H9 (cell line): ENCODE measurements around the gene CFI. TPM values are rescaled to one million over a fixed set of nuclear protein-coding genes. Genes with fewer than 3 reads are reported as not detected.

Experiments used
- DNase-seq: peaks from one replicate; pipeline ENCODE4 v3.0.0-alpha.2; 2017
- H2AFZ ChIP-seq: one replicate; pipeline ENCODE4 v1.6.1; 2013; ENCODE audit warnings: mild to moderate bottlenecking, low read length, control low read depth, moderate library complexity
- H2AK5ac ChIP-seq: 2 replicates; pipeline ENCODE4 v1.6.1; 2013; ENCODE audit warnings: low read length, control low read depth, mixed read lengths; ENCODE audit not compliant: insufficient read length
- H2BK120ac ChIP-seq: one replicate; pipeline ENCODE4 v1.6.1; 2013; ENCODE audit warnings: low read depth, mild to moderate bottlenecking, low read length, control low read depth, inconsistent platforms; ENCODE audit not compliant: poor library complexity, severe bottlenecking
- H2BK12ac ChIP-seq: 2 replicates; pipeline ENCODE4 v1.6.1; 2013; ENCODE audit warnings: low read length, control low read depth, mixed read lengths, low read depth; ENCODE audit not compliant: insufficient read length
- H2BK15ac ChIP-seq: 2 replicates; pipeline ENCODE4 v1.6.1; 2013; ENCODE audit warnings: low read depth, low read length, control low read depth
- H2BK20ac ChIP-seq: one replicate; pipeline ENCODE4 v1.6.1; 2013; ENCODE audit warnings: low read depth, mild to moderate bottlenecking, low read length, control low read depth, inconsistent platforms; ENCODE audit not compliant: poor library complexity, severe bottlenecking
- H2BK5ac ChIP-seq: 2 replicates; pipeline ENCODE4 v1.6.1; 2013; ENCODE audit warnings: low read length, control low read depth, mixed read lengths; ENCODE audit not compliant: insufficient read length
- H3K14ac ChIP-seq: 2 replicates; pipeline ENCODE4 v1.6.1; 2013; ENCODE audit warnings: low read length, control low read depth; ENCODE audit not compliant: insufficient read depth
- H3K18ac ChIP-seq: 2 replicates; pipeline ENCODE4 v1.6.1; 2013; ENCODE audit warnings: low read depth, mild to moderate bottlenecking, mixed read lengths, low read length, control low read depth; ENCODE audit not compliant: insufficient read length
- H3K23ac ChIP-seq: 2 replicates; pipeline ENCODE4 v1.6.1; 2013; ENCODE audit warnings: low read length, control low read depth, mixed read lengths, low read depth; ENCODE audit not compliant: insufficient read length
- H3K23me2 ChIP-seq: 2 replicates; pipeline ENCODE4 v1.6.1; 2013; ENCODE audit warnings: low read depth, mild to moderate bottlenecking, mixed read lengths, low read length, control low read depth; ENCODE audit not compliant: insufficient read length, poor library complexity, severe bottlenecking
- H3K27ac ChIP-seq: 2 replicates; pipeline ENCODE4 v1.5.1; 2013; ENCODE audit warnings: low read length, control low read depth, mixed read lengths, low read depth; ENCODE audit not compliant: insufficient read length
- H3K27me3 ChIP-seq: 2 replicates; pipeline ENCODE4 v1.6.1; 2013; ENCODE audit warnings: low read length, control low read depth, inconsistent platforms; ENCODE audit not compliant: insufficient read depth
- H3K4ac ChIP-seq: 2 replicates; pipeline ENCODE4 v1.6.1; 2013; ENCODE audit warnings: low read depth, mild to moderate bottlenecking, control low read depth, inconsistent platforms, low read length, moderate library complexity
- H3K4me1 ChIP-seq: 2 replicates; pipeline ENCODE4 v1.6.1; 2013; ENCODE audit warnings: low read length, control low read depth, inconsistent platforms; ENCODE audit not compliant: insufficient read depth
- H3K4me2 ChIP-seq: 2 replicates; pipeline ENCODE4 v1.6.1; 2013; ENCODE audit warnings: low read length, control low read depth, mixed read lengths; ENCODE audit not compliant: insufficient read length, insufficient read depth
- H3K56ac ChIP-seq: 2 replicates; pipeline ENCODE4 v1.6.1; 2013; ENCODE audit warnings: low read depth, mild to moderate bottlenecking, mixed read lengths, low read length, control low read depth; ENCODE audit not compliant: insufficient read length
- H3K79me1 ChIP-seq: 2 replicates; pipeline ENCODE4 v1.6.1; 2013; ENCODE audit warnings: low read depth, mild to moderate bottlenecking, moderate library complexity, low read length, control low read depth, inconsistent platforms; ENCODE audit not compliant: insufficient read depth, poor library complexity, severe bottlenecking
- H3K79me2 ChIP-seq: 2 replicates; pipeline ENCODE4 v1.6.1; 2013; ENCODE audit warnings: low read length, control low read depth, inconsistent platforms; ENCODE audit not compliant: insufficient read depth
- H3K9ac ChIP-seq: 2 replicates; pipeline ENCODE4 v1.6.1; 2013; ENCODE audit warnings: low read length, control low read depth, mixed read lengths; ENCODE audit not compliant: insufficient read length; ENCODE audit errors: extremely low read depth
- H3K9me3 ChIP-seq: one replicate; pipeline ENCODE4 v1.6.1; 2013; ENCODE audit warnings: low read depth, low read length, inconsistent platforms; ENCODE audit not compliant: control insufficient read depth
- H3T11ph ChIP-seq: one replicate; pipeline ENCODE4 v1.6.1; 2013; ENCODE audit warnings: mild to moderate bottlenecking, low read length, control low read depth, inconsistent platforms
- H4K20me1 ChIP-seq: one replicate; pipeline ENCODE4 v1.6.1; 2013; ENCODE audit not compliant: control insufficient read depth, insufficient read length, insufficient read depth
- H4K5ac ChIP-seq: 2 replicates; pipeline ENCODE4 v1.6.1; 2013; ENCODE audit warnings: low read depth, mild to moderate bottlenecking, mixed read lengths, low read length, control low read depth; ENCODE audit not compliant: insufficient read length
- H4K8ac ChIP-seq: replicated peaks from 2 replicates; pipeline ENCODE4 v1.6.1; 2013; ENCODE audit warnings: low read length, control low read depth, mixed read lengths, low read depth; ENCODE audit not compliant: insufficient read length
- H4K91ac ChIP-seq: 2 replicates; pipeline ENCODE4 v1.6.1; 2013; ENCODE audit warnings: low read depth, mild to moderate bottlenecking, moderate library complexity, mixed read lengths, low read length, control low read depth; ENCODE audit not compliant: insufficient read length
- H3K27ac Mint-ChIP-seq, 3 experiments: 2 replicates in 2 of 3; 3 replicates in 1 of 3; pipeline ENCODE4 v1.8.0; 2020 to 2021; ENCODE audit warnings: mixed read lengths in 3 of 3, mild to moderate bottlenecking in 1 of 3, moderate library complexity in 1 of 3
- H3K27me3 Mint-ChIP-seq: 2 replicates; pipeline ENCODE4 v1.8.0; 2021; ENCODE audit warnings: low read depth, mild to moderate bottlenecking, moderate library complexity, mixed read lengths
- H3K36me3 Mint-ChIP-seq, 3 experiments: 2 replicates in 2 of 3; 3 replicates in 1 of 3; pipeline ENCODE4 v1.8.0; 2020 to 2021; ENCODE audit warnings: low read depth in 3 of 3, mixed read lengths in 3 of 3; ENCODE audit not compliant: insufficient read depth in 1 of 3
- H3K4me1 Mint-ChIP-seq, 2 experiments: 2 replicates each; pipeline ENCODE4 v1.8.0; 2020; ENCODE audit warnings: mixed read lengths in 2 of 2
- H3K4me3 Mint-ChIP-seq, 2 experiments: 2 replicates in 1 of 2; 3 replicates in 1 of 2; pipeline ENCODE4 v1.8.0; 2020 to 2021; ENCODE audit warnings: mild to moderate bottlenecking in 2 of 2, mixed read lengths in 2 of 2, moderate library complexity in 1 of 2
- H3K9me3 Mint-ChIP-seq, 2 experiments: 2 replicates in 1 of 2; 3 replicates in 1 of 2; pipeline ENCODE4 v1.8.0; 2020; ENCODE audit warnings: mild to moderate bottlenecking in 2 of 2, mixed read lengths in 2 of 2, moderate library complexity in 1 of 2
- WGBS: extraction: QIAGEN DNeasy Blood & Tissue Kit; methylation state at CpG from one replicate; pipeline ENCODE4 v1.1.7; 2013; ENCODE audit warnings: missing lambda C conversion rate, low lambda C conversion rate, mixed read lengths; ENCODE audit not compliant: insufficient read length; ENCODE audit errors: extremely low coverage; 5-methylcytosine and 5-hydroxymethylcytosine counted together
- total RNA-seq: library from RNA; stranded (reverse); gene quantifications from 2 replicates; pipeline ENCODE4 v1.2.1, GENCODE V29; 2021
- TF ChIP-seq, protein P1 (sequence below): fragments of 200-600 bp; sonication (generic); conservative IDR thresholded peaks from 3 replicates; pipeline ENCODE4 v1.8.0; 2021; ENCODE audit warnings: antibody characterized with exemption, mild to moderate bottlenecking

The CFI gene
- total RNA-seq, 1 experiment from 2014 or later: not detected

DNA sequence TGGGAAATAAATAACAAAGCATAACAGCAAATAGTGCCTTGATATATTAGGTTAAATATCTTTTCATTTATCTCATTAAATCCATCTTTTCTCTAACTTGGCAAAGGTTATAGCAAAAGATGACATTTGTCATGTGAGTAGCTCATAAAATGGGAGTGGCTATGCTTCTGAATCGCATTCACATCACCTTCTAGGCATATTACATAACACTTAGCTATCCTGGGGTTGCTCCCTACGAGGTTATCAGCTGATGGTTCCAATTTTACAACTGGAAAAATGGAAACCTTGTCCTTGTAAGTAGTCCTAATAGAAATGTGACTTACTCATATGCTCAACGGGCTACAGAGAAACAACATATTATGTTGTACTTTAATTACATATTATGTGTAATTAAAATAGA, 88.3 kb downstream of the CFI start:
- H2BK5ac ChIP-seq: no peak overlapping the region
- H3K23me2 ChIP-seq: no peaks in the 10 kb centered on the region
- no peak overlapping the region for H2BK120ac ChIP-seq
- no peak overlapping the region for H4K91ac ChIP-seq
- no peak overlapping the region for H4K8ac ChIP-seq
- no peak overlapping the region for H3K4ac ChIP-seq
- no peaks in the 10 kb centered on the region for H4K20me1 ChIP-seq
- Mint-ChIP-seq H3K27me3 (no peaks in the 10 kb centered on the region), H3K36me3 (peaks cover 5 to 37% (median 26%) of the 10 kb centered on the region in 3 experiments; a peak in 6 of 7 replicates), H3K9me3 (no peaks in the 10 kb centered on the region), H3K4me3 (no peak overlapping the region), H3K4me1 (no peaks in the 10 kb centered on the region), H3K27ac (no peak overlapping the region)
- H3K14ac ChIP-seq: no peak overlapping the region
- H3K9me3 ChIP-seq: no peaks in the 10 kb centered on the region
- no peak overlapping the region for H3T11ph ChIP-seq
- no peak overlapping the region for H2AFZ ChIP-seq
- H3K4me2 ChIP-seq: no peak overlapping the region
- peaks cover 2% of the 10 kb centered on the region; the same call in 1 of the 2 replicates for H3K79me2 ChIP-seq
- no peak overlapping the region for H4K5ac ChIP-seq
- H2AK5ac ChIP-seq: no peak overlapping the region
- H3K18ac ChIP-seq: no peak overlapping the region
- H3K9ac ChIP-seq: no peak overlapping the region
- no peak overlapping the region for H3K56ac ChIP-seq
- no CpG with 5 or more reads among the region's 3 CpGs for WGBS
- no peak overlapping the region for H2BK12ac ChIP-seq
- H2BK15ac ChIP-seq: no peak overlapping the region
- TF ChIP-seq, protein P1, sequence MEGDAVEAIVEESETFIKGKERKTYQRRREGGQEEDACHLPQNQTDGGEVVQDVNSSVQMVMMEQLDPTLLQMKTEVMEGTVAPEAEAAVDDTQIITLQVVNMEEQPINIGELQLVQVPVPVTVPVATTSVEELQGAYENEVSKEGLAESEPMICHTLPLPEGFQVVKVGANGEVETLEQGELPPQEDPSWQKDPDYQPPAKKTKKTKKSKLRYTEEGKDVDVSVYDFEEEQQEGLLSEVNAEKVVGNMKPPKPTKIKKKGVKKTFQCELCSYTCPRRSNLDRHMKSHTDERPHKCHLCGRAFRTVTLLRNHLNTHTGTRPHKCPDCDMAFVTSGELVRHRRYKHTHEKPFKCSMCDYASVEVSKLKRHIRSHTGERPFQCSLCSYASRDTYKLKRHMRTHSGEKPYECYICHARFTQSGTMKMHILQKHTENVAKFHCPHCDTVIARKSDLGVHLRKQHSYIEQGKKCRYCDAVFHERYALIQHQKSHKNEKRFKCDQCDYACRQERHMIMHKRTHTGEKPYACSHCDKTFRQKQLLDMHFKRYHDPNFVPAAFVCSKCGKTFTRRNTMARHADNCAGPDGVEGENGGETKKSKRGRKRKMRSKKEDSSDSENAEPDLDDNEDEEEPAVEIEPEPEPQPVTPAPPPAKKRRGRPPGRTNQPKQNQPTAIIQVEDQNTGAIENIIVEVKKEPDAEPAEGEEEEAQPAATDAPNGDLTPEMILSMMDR: no peak
- H3K23ac ChIP-seq: no peak overlapping the region
- H2BK20ac ChIP-seq: no peak overlapping the region
- no peaks in the 10 kb centered on the region for H3K27me3 ChIP-seq
- peaks cover 2% of the 10 kb centered on the region for H3K79me1 ChIP-seq
- no peak for DNase-seq
- no peak overlapping the region for H3K27ac ChIP-seq
- no peaks in the 10 kb centered on the region for H3K4me1 ChIP-seq
